ENCODE results near the gene ACAN. TPM values are rescaled to one million over a fixed set of nuclear protein-coding genes. Genes with fewer than 3 reads are reported as not detected.

Gene ACAN
- total RNA-seq, 4 donors from 2014 or later = 0.60 to 11.4 (median 1.8) TPM

GRCh38 chr15:88911766-88912118 lies 108.5 kb downstream of the ACAN start:
- 78 to 85% methylated on average over 5 of the region's 5 CpGs for WGBS, 2 donors
- peaks cover 0 to 68% (median 13%) of the 10 kb centered on the region in 4 donors for H3K4me1 ChIP-seq
- peaks cover 0 to 28% (median 0%) of the 10 kb centered on the region in 3 donors for H3K36me3 ChIP-seq
- peak overlapping the region; percentile 78 to 92 (median 88) for H3K27ac ChIP-seq
- H3K27me3 ChIP-seq = no peaks in the 10 kb centered on the region
- no peak for DNase-seq (ENCODE audit: low spot score in 2 of 2)
- peak overlapping the region; percentile 49 to 87 (median 80) for H3K4me3 ChIP-seq
- TF ChIP-seq EP300 (IDR thresholded peaks at IDR 0.05) (no peak), POLR2A (IDR thresholded peaks at IDR 0.05) (no peak), CTCF (IDR thresholded peaks at IDR 0.05) (no peak)
- H3K9me3 ChIP-seq = no peaks in the 10 kb centered on the region

GRCh38 chr15:88912500-88912921 lies 109.3 kb downstream of the ACAN start:
- Histone ChIP-seq H3K27me3 (no peaks in the 10 kb centered on the region), H3K36me3 (peaks cover 0 to 22% (median 0%) of the 10 kb centered on the region in 3 donors), H3K4me3 (peak overlapping the region; percentile 49 to 87 (median 80)), H3K9me3 (no peaks in the 10 kb centered on the region), H3K4me1 (peaks cover 0 to 64% (median 13%) of the 10 kb centered on the region in 4 donors), H3K27ac (peak overlapping the region; percentile 78 to 92 (median 88))
- TF ChIP-seq CTCF (IDR thresholded peaks at IDR 0.05) = no peak
- TF ChIP-seq POLR2A (IDR thresholded peaks at IDR 0.05) = no peak
- TF ChIP-seq EP300 (IDR thresholded peaks at IDR 0.05) = no peak
- DNase-seq (ENCODE audit: low spot score in 2 of 2) = no peak
- 0 to 6% methylated on average over 10 to 14 of the region's 20 CpGs for WGBS, 2 donors

- TF ChIP-seq EP300 (IDR thresholded peaks at IDR 0.05) = peak in 1 of 2 donors; percentile 80
- peak; percentile 44 to 76 for TF ChIP-seq POLR2A (IDR thresholded peaks at IDR 0.05)
- TF ChIP-seq CTCF (IDR thresholded peaks at IDR 0.05) = no peak
- peak within 1 kb of the TSS; percentile 78 to 92 (median 88) for H3K27ac ChIP-seq
- peak within 1 kb of the TSS; percentile 49 to 87 (median 80) for H3K4me3 ChIP-seq
- WGBS, 2 donors = 0 to 1% methylated on average over 33 to 62 of the region's 67 CpGs
- peaks cover 0 to 18% (median 0%) of the 10 kb centered on the region in 3 donors for H3K36me3 ChIP-seq
- no peaks in the 10 kb centered on the region for H3K27me3 ChIP-seq
- DNase-seq (ENCODE audit: low spot score in 2 of 2) = peak; percentile 72 to 79
- H3K9me3 ChIP-seq = no peaks in the 10 kb centered on the region
- peaks cover 0 to 57% (median 13%) of the 10 kb centered on the region in 4 donors for H3K4me1 ChIP-seq
Observed at GRCh38 chr15:88913017-88913849, 110.0 kb downstream of the ACAN start, which contains the start of gene MFGE8. Gene MFGE8 (minus strand): TSS chr15:88913379. CDS start chr15:88913319, 60 bp downstream.

GRCh38 chr15:88913850-88914169 lies 110.6 kb downstream of the ACAN start:
- 63 to 70% methylated on average over 4 of the region's 4 CpGs for WGBS, 2 donors
- H3K36me3 ChIP-seq = peaks cover 0 to 12% (median 0%) of the 10 kb centered on the region in 3 donors
- no peaks in the 10 kb centered on the region for H3K27me3 ChIP-seq
- peak overlapping the region; percentile 49 to 87 (median 80) for H3K4me3 ChIP-seq
- no peak for DNase-seq (ENCODE audit: low spot score in 2 of 2)
- H3K4me1 ChIP-seq = peaks cover 0 to 55% (median 13%) of the 10 kb centered on the region in 4 donors
- H3K27ac ChIP-seq = peak overlapping the region in 2 of 4 donors; percentile 78 to 92
- no peaks in the 10 kb centered on the region for H3K9me3 ChIP-seq
- TF ChIP-seq CTCF (IDR thresholded peaks at IDR 0.05) (no peak), POLR2A (IDR thresholded peaks at IDR 0.05) (no peak), EP300 (IDR thresholded peaks at IDR 0.05) (no peak)

- TF ChIP-seq CTCF (IDR thresholded peaks at IDR 0.05) (no peak), EP300 (IDR thresholded peaks at IDR 0.05) (no peak), POLR2A (IDR thresholded peaks at IDR 0.05) (no peak)
- Histone ChIP-seq H3K4me3 (no peak overlapping the region), H3K36me3 (no peaks in the 10 kb centered on the region), H3K27me3 (no peaks in the 10 kb centered on the region), H3K9me3 (no peaks in the 10 kb centered on the region), H3K4me1 (peaks cover 0 to 44% (median 6%) of the 10 kb centered on the region in 4 donors), H3K27ac (no peak overlapping the region)
- DNase-seq (ENCODE audit: low spot score in 2 of 2) = no peak
- 92 to 95% methylated on average over 10 of the region's 10 CpGs for WGBS, 2 donors
Observed at GRCh38 chr15:88915354-88915753, 112.1 kb downstream of the ACAN start.

Data from tibial nerve (tissue), 4 donors.